Measurements from ENCODE around the gene TLL2. TPM values are rescaled to one million over a fixed set of nuclear protein-coding genes. Genes with fewer than 3 reads are reported as not detected.
A peak's percentile ranks its signal among the peaks of the same experiment; 100 is the strongest.

The TLL2 gene
- total RNA-seq, 2 donors from 2014 or later, result 0.16 TPM; not detected in 1

DNA sequence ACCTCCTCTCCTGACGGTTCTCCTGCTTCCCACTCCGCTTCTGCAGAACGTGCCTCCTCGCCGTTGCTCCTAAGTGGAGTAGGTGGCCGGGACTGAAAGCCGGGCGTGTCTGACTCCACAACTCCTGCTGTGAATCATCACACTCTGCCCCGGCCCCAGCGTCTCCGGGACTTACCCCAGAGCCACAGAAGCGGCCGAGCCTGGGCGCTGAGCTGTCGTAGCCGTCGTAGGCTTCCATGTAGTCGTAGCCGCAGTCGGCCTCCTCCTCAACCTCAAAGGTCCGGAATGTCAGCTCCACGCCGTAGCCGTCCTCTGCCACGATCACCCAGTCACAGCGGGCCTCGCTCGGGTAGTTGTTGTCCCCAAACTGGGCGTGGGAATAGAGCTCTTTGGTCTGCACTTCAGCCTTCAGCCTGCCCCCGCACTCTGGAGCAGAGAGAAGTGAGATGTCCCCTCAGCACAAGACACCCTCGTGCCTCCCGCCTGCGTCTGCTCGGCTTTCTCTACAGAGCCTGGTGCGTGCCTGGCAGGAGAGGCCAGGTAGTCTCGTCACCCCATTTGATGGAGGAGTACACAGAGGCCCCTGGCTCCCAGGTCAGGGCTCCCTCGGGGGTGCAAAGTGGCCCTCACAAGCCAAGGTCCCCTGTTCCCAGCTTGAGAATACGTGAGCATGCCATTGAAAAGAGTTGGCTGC, 143.7 kb downstream of the TLL2 start:
- ATAC-seq (peak in 1 of 2 donors; percentile 6), DNase-seq (ENCODE audit: low spot score in 2 of 2) (no peak)
- Mint-ChIP-seq H3K36me3 (no peaks in the 10 kb centered on the region), H3K9me3 (no peaks in the 10 kb centered on the region), H3K27ac (no peak overlapping the region)

DNA sequence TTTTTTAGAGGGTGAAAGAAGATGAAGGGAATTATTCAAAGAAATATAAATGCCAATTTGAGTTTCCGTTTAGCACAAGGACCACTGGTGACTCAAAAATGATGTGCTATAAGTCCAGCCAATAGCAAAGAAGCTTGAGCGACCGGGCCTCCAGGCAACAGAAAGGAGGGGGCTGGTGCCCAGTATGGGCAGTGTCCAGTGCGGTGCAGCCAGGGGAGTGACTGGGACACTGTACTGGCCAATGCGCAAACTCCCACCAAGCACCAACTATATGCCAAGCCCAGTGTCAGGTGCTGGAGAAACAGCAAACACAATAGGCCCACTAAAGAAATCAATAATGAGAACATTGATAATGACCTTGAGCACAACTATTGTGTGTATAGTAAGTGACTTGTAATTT, 144.8 kb downstream of the TLL2 start:
- no peak for ATAC-seq
- no peak overlapping the region for H3K27ac Mint-ChIP-seq
- H3K36me3 Mint-ChIP-seq, result no peaks in the 10 kb centered on the region

DNA sequence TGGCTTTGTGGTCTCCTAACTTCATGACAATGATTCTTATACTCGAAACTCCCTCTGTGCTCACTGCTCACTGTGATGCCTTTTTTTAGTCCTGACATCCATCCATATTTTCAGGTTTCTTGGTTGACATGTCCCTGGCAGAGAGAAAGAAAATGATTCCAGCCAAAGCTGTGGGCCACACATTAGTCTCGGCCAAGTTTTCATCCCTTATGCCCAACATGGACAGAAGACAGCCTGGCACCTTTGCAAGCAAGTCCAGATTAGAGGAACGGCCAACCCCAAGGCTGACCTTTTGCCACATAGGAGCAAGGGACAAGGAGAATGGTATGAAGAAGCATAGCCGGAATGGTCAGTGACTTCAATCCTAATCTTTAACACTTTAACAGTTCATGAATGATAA, 146.3 kb downstream of the TLL2 start:
- no peak overlapping the region for H3K27ac Mint-ChIP-seq
- DNase-seq (ENCODE audit: low spot score in 2 of 2) (no peak), ATAC-seq (no peak)
- H3K9me3 Mint-ChIP-seq, result no peaks in the 10 kb centered on the region
- H3K36me3 Mint-ChIP-seq, result no peaks in the 10 kb centered on the region

More for the DNA sequence above, 144.8 kb downstream of the TLL2 start:
- no peaks in the 10 kb centered on the region for H3K9me3 Mint-ChIP-seq
- DNase-seq (ENCODE audit: low spot score in 2 of 2), result no peak

DNA sequence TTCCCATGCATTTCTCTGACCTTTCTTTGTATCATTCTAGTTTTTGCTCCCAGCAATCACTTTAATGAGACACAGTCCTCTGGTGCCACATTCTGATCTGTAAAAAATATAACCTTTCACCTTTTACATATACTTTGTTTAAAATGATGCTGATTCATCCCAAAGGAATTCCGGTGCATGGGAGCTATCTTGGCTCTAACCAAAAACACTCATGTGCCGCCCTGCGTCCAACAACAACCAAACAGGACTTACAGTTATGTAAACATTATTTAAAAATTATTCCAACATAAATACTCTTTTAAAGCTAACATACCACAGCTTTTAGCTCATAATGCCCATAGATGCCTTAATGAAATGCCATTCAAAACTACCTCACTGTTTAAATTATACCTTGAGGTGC, 147.2 kb downstream of the TLL2 start:
- H3K27ac Mint-ChIP-seq, result no peak overlapping the region
- H3K36me3 Mint-ChIP-seq, result no peaks in the 10 kb centered on the region
- ATAC-seq (no peak), DNase-seq (ENCODE audit: low spot score in 2 of 2) (no peak)
- H3K9me3 Mint-ChIP-seq, result no peaks in the 10 kb centered on the region

DNA sequence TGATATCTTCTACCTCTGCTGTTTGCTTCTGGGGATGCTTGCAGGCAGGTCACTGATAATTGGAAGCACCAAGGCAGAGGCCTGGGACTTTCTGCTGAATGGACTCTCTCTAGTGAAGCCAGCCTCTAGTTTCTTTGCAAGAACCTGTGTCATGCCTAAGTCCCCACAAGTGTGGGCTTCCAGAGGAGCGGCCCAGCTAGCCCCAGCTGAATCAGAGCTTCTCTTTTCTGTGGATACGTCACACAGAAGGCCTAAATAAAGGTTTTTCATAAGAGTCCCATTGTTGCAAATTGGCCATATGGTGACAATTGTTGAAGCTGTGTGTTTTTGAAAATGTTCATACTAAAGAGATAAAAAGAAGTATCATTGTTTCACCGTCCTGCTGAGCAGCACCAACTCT, 148.2 kb downstream of the TLL2 start:
- no peak for ATAC-seq
- no peak for DNase-seq (ENCODE audit: low spot score in 2 of 2)
- no peak overlapping the region for H3K27ac Mint-ChIP-seq
- H3K9me3 Mint-ChIP-seq, result no peaks in the 10 kb centered on the region
- no peaks in the 10 kb centered on the region for H3K36me3 Mint-ChIP-seq

DNA sequence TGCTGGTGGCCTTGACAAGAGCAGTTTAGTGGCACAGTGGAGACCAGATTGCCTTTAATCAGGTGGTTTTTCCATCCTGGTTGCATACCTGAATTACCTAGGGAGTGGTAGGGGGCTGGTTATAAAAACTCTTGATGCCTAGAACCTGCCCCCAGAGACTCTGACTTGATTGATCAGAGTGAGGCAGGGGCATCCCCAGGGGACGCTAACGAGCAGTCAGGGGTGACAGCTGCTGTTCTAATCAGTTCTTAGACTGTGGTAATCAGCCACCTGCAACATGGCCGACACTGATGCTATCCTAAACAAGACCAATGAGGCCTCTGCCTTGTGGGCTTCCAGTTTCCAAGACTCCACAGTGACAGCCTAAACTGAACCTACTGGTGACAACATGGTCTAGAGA, 153.0 kb downstream of the TLL2 start:
- Mint-ChIP-seq H3K27ac (no peak overlapping the region), H3K36me3 (no peaks in the 10 kb centered on the region), H3K9me3 (no peaks in the 10 kb centered on the region)
- no peak for ATAC-seq
- DNase-seq (ENCODE audit: low spot score in 2 of 2), result no peak

DNA sequence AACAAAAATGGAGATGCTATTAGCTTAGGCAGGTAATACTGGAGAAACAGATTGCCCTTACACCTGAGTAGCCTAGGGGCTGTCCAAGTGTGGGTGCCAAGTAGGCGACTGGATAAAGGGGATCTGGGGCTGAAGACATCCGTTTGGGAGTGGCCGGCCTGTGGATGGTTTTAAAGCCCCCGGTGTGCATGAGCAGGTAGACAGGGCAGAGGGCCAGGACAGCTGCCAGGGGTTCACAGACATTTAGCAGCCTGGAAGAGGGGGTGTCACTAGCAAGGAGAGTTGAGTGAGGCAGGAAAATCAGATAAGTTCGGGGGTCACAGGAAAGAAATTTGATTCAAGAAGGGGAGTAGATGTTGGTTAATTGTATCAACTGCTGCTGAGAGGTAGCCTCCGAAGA, 153.4 kb downstream of the TLL2 start:
- H3K36me3 Mint-ChIP-seq, result no peaks in the 10 kb centered on the region
- DNase-seq (ENCODE audit: low spot score in 2 of 2), result no peak
- H3K27ac Mint-ChIP-seq, result no peak overlapping the region
- no peaks in the 10 kb centered on the region for H3K9me3 Mint-ChIP-seq
- no peak for ATAC-seq

DNA sequence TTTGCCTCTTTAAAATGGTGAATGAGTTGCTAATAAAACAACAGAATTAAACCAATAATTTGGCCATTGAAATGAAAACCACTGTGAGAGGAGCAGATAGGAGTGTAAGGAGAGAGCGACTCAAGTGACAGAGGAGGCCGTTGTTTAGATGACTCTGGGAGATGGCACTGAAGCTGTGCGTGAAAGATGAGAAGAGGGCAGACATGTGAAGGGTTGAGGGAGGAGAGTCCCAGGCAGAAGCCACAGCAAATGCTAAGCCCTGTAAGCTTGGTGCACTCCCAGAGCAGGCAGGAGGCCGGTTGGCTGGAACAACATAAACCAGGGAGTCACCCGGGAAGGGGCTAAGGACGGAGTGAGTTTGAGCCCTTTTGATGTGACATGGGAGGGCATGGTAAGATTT, 154.1 kb downstream of the TLL2 start:
- no peak for DNase-seq (ENCODE audit: low spot score in 2 of 2)
- no peak for ATAC-seq
- Mint-ChIP-seq H3K9me3 (no peaks in the 10 kb centered on the region), H3K27ac (no peak overlapping the region), H3K36me3 (no peaks in the 10 kb centered on the region)

DNA sequence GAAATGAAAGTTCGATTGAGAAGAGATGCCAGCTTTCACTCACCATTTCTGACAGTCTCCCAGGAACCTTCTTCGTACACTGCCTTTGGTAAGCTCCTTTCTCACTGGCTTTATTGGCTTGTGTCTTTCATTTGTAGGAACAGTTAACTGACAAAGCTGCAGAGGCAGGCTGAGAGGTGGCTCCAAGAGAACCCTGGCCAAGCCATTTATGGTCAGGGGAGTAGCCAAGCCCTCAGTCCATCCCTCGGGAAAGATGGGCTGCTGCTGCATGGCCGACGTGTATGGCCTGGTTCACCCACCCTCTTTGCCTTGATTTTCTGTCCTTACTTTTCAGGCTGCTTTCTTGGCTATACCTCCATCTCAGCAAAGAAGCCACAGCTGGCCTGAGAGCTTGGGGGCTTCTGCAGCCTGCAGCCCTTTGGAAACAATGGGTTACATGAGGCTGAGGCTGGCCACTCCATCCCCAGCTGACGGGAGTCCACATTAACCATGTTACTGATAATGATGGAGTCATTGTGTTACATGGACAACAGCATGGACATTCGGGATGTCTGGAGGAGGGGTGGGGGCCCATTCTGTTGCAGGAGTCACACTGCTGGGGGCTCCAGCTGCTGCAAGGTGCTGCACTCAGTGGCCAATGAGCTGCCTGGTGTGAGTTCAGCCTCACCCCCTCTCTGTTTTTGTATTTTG, 154.7 kb downstream of the TLL2 start, which contains the start of gene OPALIN:
Gene OPALIN (minus strand): TSS at position 152 of the 690 bp plus-strand sequence. CDS start 106 bp downstream, at position 46.
- H3K27ac Mint-ChIP-seq, result no peak within 1 kb of the TSS
- ATAC-seq, result no peak

DNA sequence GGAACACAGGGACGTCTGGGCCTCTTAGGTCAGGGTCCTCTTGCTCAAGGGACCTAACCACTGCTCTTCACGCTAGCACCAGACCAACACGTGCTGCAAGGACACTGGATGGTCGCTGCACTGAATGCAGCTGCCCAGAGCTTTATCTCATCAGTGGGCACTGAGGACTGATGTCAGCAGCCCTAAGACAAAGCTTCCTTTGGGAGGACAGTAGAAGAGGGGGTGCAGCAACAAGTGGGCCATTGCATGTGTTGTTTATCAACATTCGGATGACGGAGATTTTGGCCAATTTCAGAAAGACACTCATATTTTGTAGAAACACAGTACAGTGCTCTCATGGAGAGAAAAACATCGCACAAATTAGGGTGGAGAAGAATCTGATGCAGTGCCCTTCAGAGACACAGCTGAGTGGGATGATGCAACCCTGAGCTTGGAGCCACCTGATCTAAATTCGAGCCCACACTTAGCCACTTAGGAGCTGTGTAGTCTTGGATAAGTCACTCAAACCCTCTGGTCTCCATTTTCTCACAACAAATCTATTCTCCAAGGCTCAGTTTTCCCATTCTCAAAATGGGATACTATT, 156.6 kb downstream of the TLL2 start:
- no peaks in the 10 kb centered on the region for H3K9me3 Mint-ChIP-seq
- ATAC-seq, result no peak
- no peaks in the 10 kb centered on the region for H3K36me3 Mint-ChIP-seq
- no peak for DNase-seq (ENCODE audit: low spot score in 2 of 2)
- no peak overlapping the region for H3K27ac Mint-ChIP-seq

More for the DNA sequence above, 154.7 kb downstream of the TLL2 start, which contains the start of gene OPALIN:
- no peak for DNase-seq (ENCODE audit: low spot score in 2 of 2)
- Mint-ChIP-seq H3K36me3 (no peaks in the 10 kb centered on the region), H3K9me3 (no peaks in the 10 kb centered on the region)

DNA sequence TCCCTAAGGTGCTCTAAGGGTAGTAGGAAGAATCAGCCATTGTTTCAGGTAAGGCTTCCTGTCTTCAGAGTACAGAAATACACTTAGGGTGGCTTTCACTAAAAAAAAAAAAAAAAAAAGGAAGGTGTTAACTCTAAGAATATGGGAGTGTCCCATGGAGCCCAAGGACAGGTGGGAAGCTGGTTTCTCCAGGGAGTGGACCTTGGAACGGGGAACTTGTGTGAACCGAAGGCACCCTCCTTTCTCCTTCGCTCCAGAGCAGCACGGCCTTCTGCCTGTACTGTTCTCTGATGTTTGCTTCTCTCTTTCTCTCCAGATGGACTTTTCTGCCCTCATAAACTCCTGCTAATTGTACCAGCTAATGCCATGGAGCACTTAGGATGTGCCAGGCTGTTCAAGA, 161.1 kb downstream of the TLL2 start:
- ATAC-seq (no peak), DNase-seq (ENCODE audit: low spot score in 2 of 2) (no peak)
- Mint-ChIP-seq H3K36me3 (no peaks in the 10 kb centered on the region), H3K27ac (no peak overlapping the region), H3K9me3 (no peaks in the 10 kb centered on the region)

DNA sequence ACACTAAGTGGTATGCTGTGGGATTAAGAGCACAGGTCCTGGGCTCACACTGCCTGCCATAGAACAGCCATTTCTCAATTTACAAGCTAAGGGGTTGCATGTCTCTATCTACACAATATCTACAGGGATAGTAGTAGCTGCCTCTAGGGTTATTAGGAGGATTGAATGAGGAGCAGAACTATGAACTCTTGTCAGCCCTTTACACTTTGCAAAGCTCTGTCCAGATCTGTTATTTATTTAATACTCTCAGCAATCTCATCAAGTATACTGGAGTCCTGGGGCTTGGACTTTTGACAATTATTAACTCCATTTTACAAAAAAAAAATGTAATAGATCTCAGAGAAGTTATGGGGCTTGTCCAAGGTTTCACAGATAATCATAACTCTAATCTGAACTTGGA, 161.7 kb downstream of the TLL2 start:
- H3K27ac Mint-ChIP-seq, result no peak overlapping the region
- no peaks in the 10 kb centered on the region for H3K36me3 Mint-ChIP-seq
- no peaks in the 10 kb centered on the region for H3K9me3 Mint-ChIP-seq
- DNase-seq (ENCODE audit: low spot score in 2 of 2) (no peak), ATAC-seq (no peak)

DNA sequence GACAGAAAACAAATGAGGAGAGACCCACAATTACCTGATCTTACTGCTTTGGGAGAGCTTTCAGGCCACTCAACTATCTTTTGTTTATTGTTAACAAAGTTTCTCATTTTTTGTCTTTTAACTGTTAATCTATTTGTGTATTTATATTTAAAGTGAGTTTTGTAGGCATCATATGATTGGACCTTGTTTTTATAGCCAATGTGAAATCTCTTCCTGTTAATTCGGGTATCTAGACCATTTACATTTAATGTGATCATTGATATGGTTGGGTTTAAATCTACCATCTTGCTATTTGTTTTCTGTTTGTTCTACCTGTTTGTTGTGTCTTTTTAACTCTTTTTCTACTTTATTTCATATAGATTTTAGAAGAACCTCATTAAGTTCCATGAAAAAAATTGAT, 167.4 kb downstream of the TLL2 start:
- DNase-seq (ENCODE audit: low spot score in 2 of 2) (no peak), ATAC-seq (no peak)
- peaks cover 0 to 14% of the 10 kb centered on the region in 2 donors for H3K36me3 Mint-ChIP-seq
- no peak overlapping the region for H3K27ac Mint-ChIP-seq
- peaks cover 0 to 7% of the 10 kb centered on the region in 2 donors for H3K9me3 Mint-ChIP-seq

DNA sequence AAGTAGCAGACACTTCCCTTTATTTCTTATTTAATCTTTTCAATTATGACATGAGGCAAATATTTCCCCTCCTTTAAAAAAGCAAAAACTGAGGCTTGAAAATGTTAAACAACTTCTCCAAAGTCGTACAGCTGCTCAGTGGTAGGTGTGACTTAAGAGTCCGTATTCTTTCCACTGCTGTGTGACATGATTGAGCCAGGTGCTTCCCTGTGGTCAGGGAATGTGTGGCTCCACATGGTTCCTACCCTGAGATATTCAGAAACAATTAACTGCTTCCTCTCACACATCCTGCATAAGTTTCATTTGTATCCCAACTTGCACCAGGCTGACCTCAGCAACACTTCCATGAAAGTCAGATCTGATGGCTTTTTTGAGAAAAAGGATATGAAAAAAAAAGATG, 168.5 kb downstream of the TLL2 start:
- ATAC-seq (no peak), DNase-seq (ENCODE audit: low spot score in 2 of 2) (no peak)
- H3K36me3 Mint-ChIP-seq, result peaks cover 0 to 14% of the 10 kb centered on the region in 2 donors
- H3K9me3 Mint-ChIP-seq, result peaks cover 0 to 7% of the 10 kb centered on the region in 2 donors
- H3K27ac Mint-ChIP-seq, result no peak overlapping the region

DNA sequence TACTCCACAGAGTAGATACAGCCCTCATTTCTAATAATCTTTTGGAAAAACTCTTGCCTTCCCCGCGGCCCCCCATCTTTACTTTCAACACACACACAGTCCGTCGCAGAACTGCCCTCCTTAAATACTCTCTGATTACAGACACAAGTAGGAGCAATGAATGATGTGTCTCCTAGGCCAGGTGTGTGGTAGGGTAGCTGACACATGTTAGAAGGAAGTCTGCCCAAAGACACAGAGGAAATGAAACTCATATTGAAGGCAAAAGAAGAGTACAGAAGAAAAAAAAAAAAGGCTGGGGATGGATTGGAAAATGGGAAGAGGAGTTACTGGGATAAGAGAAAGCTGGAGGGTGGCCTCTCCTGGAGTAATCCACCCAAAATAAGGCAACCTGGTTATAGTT, 169.5 kb downstream of the TLL2 start:
- Mint-ChIP-seq H3K27ac (no peak overlapping the region), H3K9me3 (peaks cover 0 to 7% of the 10 kb centered on the region in 2 donors), H3K36me3 (peaks cover 0 to 14% of the 10 kb centered on the region in 2 donors)
- no peak for ATAC-seq
- DNase-seq (ENCODE audit: low spot score in 2 of 2), result no peak

DNA sequence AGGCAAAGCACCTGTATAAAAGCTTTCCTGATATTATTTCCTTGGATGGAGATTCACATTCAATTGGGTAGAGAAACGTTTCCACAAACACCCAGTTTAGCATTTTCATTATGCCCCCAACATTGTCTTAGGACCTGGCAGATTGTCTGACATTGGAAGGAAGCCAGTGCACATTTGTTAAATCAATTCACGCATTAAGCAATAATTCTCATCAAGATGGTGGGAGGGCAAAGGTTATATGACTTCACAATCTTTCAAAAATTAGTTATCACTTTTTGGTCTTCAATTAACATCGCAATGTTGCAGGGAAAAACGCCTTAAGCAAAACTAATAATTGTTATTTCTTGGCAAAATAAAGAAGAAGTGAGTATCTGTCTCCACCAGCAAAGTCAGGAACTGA, 171.3 kb downstream of the TLL2 start:
- Mint-ChIP-seq H3K9me3 (peaks cover 0 to 7% of the 10 kb centered on the region in 2 donors), H3K27ac (no peak overlapping the region), H3K36me3 (peaks cover 0 to 14% of the 10 kb centered on the region in 2 donors)
- no peak for DNase-seq (ENCODE audit: low spot score in 2 of 2)
- no peak for ATAC-seq

Measured in activated naive CD4-positive, alpha-beta T cell treated with anti-CD3 and anti-CD28 coated beads, Interleukin-2, amount 50 U/mL, for 72 hours (primary cell).